Nephron progenitor cell (in vitro differentiated cells): ENCODE results near the gene BIRC7.

ENCODE experiments used
- DNase-seq: peaks from one replicate; pipeline ENCODE4 v3.0.0; 2021
- H3K27ac Mint-ChIP-seq: 2 replicates; pipeline ENCODE4 v1.8.0; 2021; ENCODE audit warnings: mild to moderate bottlenecking, moderate library complexity, mixed read lengths
- H3K27me3 Mint-ChIP-seq: 2 replicates; pipeline ENCODE4 v1.8.0; 2021; ENCODE audit warnings: mild to moderate bottlenecking, low read depth, mixed read lengths; ENCODE audit not compliant: poor library complexity
- H3K36me3 Mint-ChIP-seq: 2 replicates; pipeline ENCODE4 v1.8.0; 2021; ENCODE audit warnings: low read depth, mixed read lengths
- H3K4me1 Mint-ChIP-seq: 2 replicates; pipeline ENCODE4 v1.8.0; 2021; ENCODE audit warnings: mixed read lengths
- H3K4me3 Mint-ChIP-seq: 2 replicates; pipeline ENCODE4 v1.8.0; 2021; ENCODE audit warnings: mild to moderate bottlenecking, moderate library complexity, mixed read lengths
- H3K9me3 Mint-ChIP-seq: 2 replicates; pipeline ENCODE4 v1.8.0; 2021; ENCODE audit warnings: mild to moderate bottlenecking, moderate library complexity, mixed read lengths
- CTCF ChIP-seq: fragments of 200-600 bp; sonication (generic); IDR thresholded peaks from 2 replicates; pipeline ENCODE4 v1.5.0; 2021; ENCODE audit warnings: antibody characterized with exemption

Gene BIRC7

GRCh38 chr20:63188641-63189321 is 46.9 kb upstream of the BIRC7 start:
- H3K27me3 Mint-ChIP-seq, result peaks cover 22% of the 10 kb centered on the region
- no peaks in the 10 kb centered on the region for H3K4me1 Mint-ChIP-seq
- H3K9me3 Mint-ChIP-seq, result no peaks in the 10 kb centered on the region
- no peak overlapping the region for H3K4me3 Mint-ChIP-seq
- H3K27ac Mint-ChIP-seq, result no peak overlapping the region
- DNase-seq, result no peak
- H3K36me3 Mint-ChIP-seq, result peaks cover under 1% of the 10 kb centered on the region
- no peak for TF ChIP-seq CTCF

- DNase-seq, result no peak
- H3K9me3 Mint-ChIP-seq, result no peaks in the 10 kb centered on the region
- no peak for TF ChIP-seq CTCF
- H3K27me3 Mint-ChIP-seq, result peaks cover 21% of the 10 kb centered on the region
- H3K27ac Mint-ChIP-seq, result no peak overlapping the region
- H3K36me3 Mint-ChIP-seq, result peaks cover 5% of the 10 kb centered on the region
- H3K4me3 Mint-ChIP-seq, result no peak overlapping the region
- H3K4me1 Mint-ChIP-seq, result no peaks in the 10 kb centered on the region
Observed at GRCh38 chr20:63189322-63189642, 46.4 kb upstream of the BIRC7 start.

GRCh38 chr20:63189846-63190559 is 45.7 kb upstream of the BIRC7 start:
- Mint-ChIP-seq H3K36me3 (peaks cover 12% of the 10 kb centered on the region), H3K27ac (no peak overlapping the region), H3K9me3 (no peaks in the 10 kb centered on the region), H3K27me3 (peaks cover 15% of the 10 kb centered on the region), H3K4me1 (no peaks in the 10 kb centered on the region), H3K4me3 (no peak overlapping the region)
- DNase-seq, result no peak
- no peak for TF ChIP-seq CTCF

- H3K27me3 Mint-ChIP-seq, result peaks cover 15% of the 10 kb centered on the region
- DNase-seq, result no peak
- H3K27ac Mint-ChIP-seq, result no peak overlapping the region
- TF ChIP-seq CTCF, result no peak
- H3K36me3 Mint-ChIP-seq, result peaks cover 21% of the 10 kb centered on the region
- no peak overlapping the region for H3K4me3 Mint-ChIP-seq
- H3K4me1 Mint-ChIP-seq, result no peaks in the 10 kb centered on the region
- H3K9me3 Mint-ChIP-seq, result no peaks in the 10 kb centered on the region
Observed at GRCh38 chr20:63190828-63191227, 44.9 kb upstream of the BIRC7 start.

GRCh38 chr20:63191400-63191799 is 44.3 kb upstream of the BIRC7 start:
- no peak overlapping the region for H3K27ac Mint-ChIP-seq
- TF ChIP-seq CTCF, result no peak

GRCh38 chr20:63192721-63193120 is 43.0 kb upstream of the BIRC7 start:
- H3K27ac Mint-ChIP-seq, result no peak overlapping the region
- H3K36me3 Mint-ChIP-seq, result peaks cover 38% of the 10 kb centered on the region
- H3K9me3 Mint-ChIP-seq, result no peaks in the 10 kb centered on the region
- H3K27me3 Mint-ChIP-seq, result peaks cover 13% of the 10 kb centered on the region
- H3K4me1 Mint-ChIP-seq, result peaks cover 14% of the 10 kb centered on the region
- no peak for TF ChIP-seq CTCF
- no peak overlapping the region for H3K4me3 Mint-ChIP-seq
- DNase-seq, result no peak

More at GRCh38 chr20:63191400-63191799, 44.3 kb upstream of the BIRC7 start:
- H3K27me3 Mint-ChIP-seq, result peaks cover 15% of the 10 kb centered on the region
- H3K9me3 Mint-ChIP-seq, result no peaks in the 10 kb centered on the region
- H3K36me3 Mint-ChIP-seq, result peaks cover 26% of the 10 kb centered on the region
- DNase-seq, result no peak
- H3K4me3 Mint-ChIP-seq, result no peak overlapping the region
- peaks cover 1% of the 10 kb centered on the region for H3K4me1 Mint-ChIP-seq
